ENCODE results near the gene UVRAG. TPM values are rescaled to one million over a fixed set of nuclear protein-coding genes. Genes with fewer than 3 reads are reported as not detected.

UVRAG gene
- total RNA-seq, 1 donor from 2014 or later = 34.0 TPM

GRCh38 chr11:75783416-75784084 is 31.5 kb upstream of the UVRAG start:
- no peaks in the 10 kb centered on the region for H4K20me1 ChIP-seq (ENCODE audit: low read depth)
- no peaks in the 10 kb centered on the region for H3K9me3 Mint-ChIP-seq
- no peaks in the 10 kb centered on the region for H3K36me3 ChIP-seq
- no peak overlapping the region for H3K4me3 Mint-ChIP-seq
- H3K4me1 Mint-ChIP-seq = peaks cover 3% of the 10 kb centered on the region
- H3K4me2 ChIP-seq = no peak overlapping the region
- no peaks in the 10 kb centered on the region for H3F3A ChIP-seq (ENCODE audit: low read depth)
- no peak overlapping the region for H3K27ac Mint-ChIP-seq
- no peaks in the 10 kb centered on the region for H3K79me2 ChIP-seq (ENCODE audit: low read depth)
- no peak for DNase-seq (ENCODE audit: low spot score)
- no peaks in the 10 kb centered on the region for H3K27me3 ChIP-seq
- no peak overlapping the region for H3K9ac ChIP-seq
- H3K36me3 Mint-ChIP-seq = no peaks in the 10 kb centered on the region
- no peak overlapping the region for H3K27ac ChIP-seq
- no peak overlapping the region for H3K4me3 ChIP-seq
- no peak for TF ChIP-seq CTCF (IDR thresholded peaks at IDR 0.05)
- H2AFZ ChIP-seq (replicated peaks) = no peak overlapping the region
- no peaks in the 10 kb centered on the region for H3K9me3 ChIP-seq (ENCODE audit: low read depth)
- H3K27me3 Mint-ChIP-seq (ENCODE audit: insufficient read depth, low read depth) = peaks cover 5% of the 10 kb centered on the region
- peaks cover 7% of the 10 kb centered on the region for H3K4me1 ChIP-seq

GRCh38 chr11:75784085-75784478 is 30.9 kb upstream of the UVRAG start:
- H3K27ac ChIP-seq = no peak overlapping the region
- no peaks in the 10 kb centered on the region for H4K20me1 ChIP-seq (ENCODE audit: low read depth)
- H3K4me2 ChIP-seq = no peak overlapping the region
- no peak overlapping the region for H3K9ac ChIP-seq
- TF ChIP-seq EZH2phosphoT487 (IDR thresholded peaks at IDR 0.05) (no peak), EZH2 (IDR thresholded peaks at IDR 0.05) (no peak), CTCF (IDR thresholded peaks at IDR 0.05) (no peak)
- H3K4me3 Mint-ChIP-seq = no peak overlapping the region
- H3K4me1 Mint-ChIP-seq = peaks cover 3% of the 10 kb centered on the region
- no peaks in the 10 kb centered on the region for H3K9me3 ChIP-seq (ENCODE audit: low read depth)
- no peaks in the 10 kb centered on the region for H3K79me2 ChIP-seq (ENCODE audit: low read depth)
- H3K9me3 Mint-ChIP-seq = no peaks in the 10 kb centered on the region
- DNase-seq (ENCODE audit: low spot score) = no peak
- peaks cover 7% of the 10 kb centered on the region for H3K4me1 ChIP-seq
- H3K27ac Mint-ChIP-seq = no peak overlapping the region
- H3K27me3 ChIP-seq = no peaks in the 10 kb centered on the region
- H3K36me3 ChIP-seq = no peaks in the 10 kb centered on the region
- peaks cover 7% of the 10 kb centered on the region for H3K27me3 Mint-ChIP-seq (ENCODE audit: insufficient read depth, low read depth)
- H3K36me3 Mint-ChIP-seq = no peaks in the 10 kb centered on the region
- H2AFZ ChIP-seq (replicated peaks) = no peak overlapping the region
- no peaks in the 10 kb centered on the region for H3F3A ChIP-seq (ENCODE audit: low read depth)
- H3K4me3 ChIP-seq = no peak overlapping the region

- Histone ChIP-seq H3K4me3 (no peak overlapping the region), H3K27ac (no peak overlapping the region), H3K9me3 (ENCODE audit: low read depth) (no peaks in the 10 kb centered on the region), H3F3A (ENCODE audit: low read depth) (no peaks in the 10 kb centered on the region), H3K4me2 (no peak overlapping the region), H3K9ac (no peak overlapping the region), H4K20me1 (ENCODE audit: low read depth) (no peaks in the 10 kb centered on the region), H3K27me3 (no peaks in the 10 kb centered on the region), H3K79me2 (ENCODE audit: low read depth) (no peaks in the 10 kb centered on the region), H3K36me3 (no peaks in the 10 kb centered on the region), H2AFZ (replicated peaks) (no peak overlapping the region), H3K4me1 (peaks cover 7% of the 10 kb centered on the region)
- H3K4me3 Mint-ChIP-seq = no peak overlapping the region
- no peak overlapping the region for H3K27ac Mint-ChIP-seq
- H3K27me3 Mint-ChIP-seq (ENCODE audit: insufficient read depth, low read depth) = peaks cover 7% of the 10 kb centered on the region
- H3K4me1 Mint-ChIP-seq = peaks cover 3% of the 10 kb centered on the region
- DNase-seq (ENCODE audit: low spot score) = no peak
- H3K36me3 Mint-ChIP-seq = no peaks in the 10 kb centered on the region
- H3K9me3 Mint-ChIP-seq = no peaks in the 10 kb centered on the region
- TF ChIP-seq CTCF (IDR thresholded peaks at IDR 0.05) = no peak
- TF ChIP-seq EZH2phosphoT487 (IDR thresholded peaks at IDR 0.05) = no peak
- TF ChIP-seq EZH2 (IDR thresholded peaks at IDR 0.05) = no peak
These were observed 30.5 kb upstream of the UVRAG start for GRCh38 chr11:75784506-75784905.

Data from neural progenitor cell (in vitro differentiated cells).